Nephron (organoid): ENCODE results near the gene PLAGL1.
"Not testable (repeated sequence)": the region's sequence is repeated elsewhere in the genome, so short reads cannot be mapped to it uniquely, and the experiment has no call there.

Source experiments
- H3K27ac Mint-ChIP-seq, 3 experiments: 2 replicates each; pipeline ENCODE4 v1.8.0; 2020; ENCODE audit warnings: mixed read lengths in 3 of 3, mild to moderate bottlenecking in 2 of 3, moderate library complexity in 1 of 3
- H3K27me3 Mint-ChIP-seq: 2 replicates; pipeline ENCODE4 v1.8.0; 2021; ENCODE audit warnings: low read depth, mild to moderate bottlenecking, moderate library complexity, mixed read lengths
- H3K36me3 Mint-ChIP-seq: 2 replicates; pipeline ENCODE4 v1.8.0; 2020; ENCODE audit warnings: low read depth, mixed read lengths
- H3K4me1 Mint-ChIP-seq: 2 replicates; pipeline ENCODE4 v1.8.0; 2020; ENCODE audit warnings: mixed read lengths
- H3K4me3 Mint-ChIP-seq, 3 experiments: 2 replicates each; pipeline ENCODE4 v1.8.0; 2020; ENCODE audit warnings: mild to moderate bottlenecking in 3 of 3, mixed read lengths in 3 of 3, moderate library complexity in 2 of 3
- H3K9me3 Mint-ChIP-seq: 2 replicates; pipeline ENCODE4 v1.8.0; 2020; ENCODE audit warnings: mixed read lengths
- TF ChIP-seq, protein P1 (sequence below), 3 experiments: fragments of 200-600 bp; sonication (generic); IDR thresholded peaks; one replicate each; pipeline ENCODE4 v1.5.0; 2021; ENCODE audit warnings: antibody characterized with exemption in 3 of 3; ENCODE audit not compliant: unreplicated experiment in 3 of 3

PLAGL1 gene

DNA sequence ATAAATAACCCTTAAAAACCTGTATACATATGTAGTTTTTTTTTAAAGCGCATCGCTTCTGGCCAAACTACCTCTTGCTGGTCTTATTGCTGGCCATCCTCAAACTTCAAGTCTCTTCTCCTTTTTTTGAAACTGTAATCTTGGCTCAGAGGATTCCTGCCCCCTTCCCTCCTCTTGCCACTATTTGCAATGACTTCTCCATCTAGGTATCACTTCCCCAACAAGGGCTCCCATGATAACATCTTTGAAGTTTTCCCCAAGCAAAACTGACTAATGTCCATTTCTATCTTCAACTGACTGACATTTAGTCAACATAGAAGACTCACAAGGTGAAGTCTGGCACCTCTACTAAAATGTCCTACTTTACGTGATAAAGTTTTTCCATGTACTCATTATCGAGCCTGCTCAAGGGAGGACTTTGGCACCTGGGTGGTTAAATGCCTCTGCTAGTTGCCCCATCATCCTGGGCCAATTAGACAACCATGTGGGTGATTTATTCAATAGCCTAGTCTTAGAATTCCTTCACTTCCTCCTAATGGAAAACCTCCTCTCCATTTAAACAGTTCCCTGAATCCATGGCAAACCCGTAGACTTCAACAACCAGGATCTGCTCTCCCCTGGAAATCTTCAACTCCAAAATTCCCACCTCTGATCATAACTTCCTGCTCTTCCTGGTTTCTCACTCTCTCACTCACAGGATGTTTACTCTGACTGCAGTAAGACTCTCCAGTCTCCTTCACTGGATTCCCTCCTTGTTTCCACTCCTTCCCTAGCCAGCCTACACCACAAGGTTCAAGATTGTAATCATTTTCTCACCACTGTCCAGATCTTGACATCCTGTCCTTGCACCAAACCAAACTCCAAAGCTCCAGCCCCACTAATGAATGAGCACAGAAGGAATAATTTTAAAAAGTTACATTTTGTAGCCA is 9.4 kb upstream of the PLAGL1 start:
- Mint-ChIP-seq H3K4me1 (no peaks in the 10 kb centered on the region), H3K27me3 (peaks cover 4% of the 10 kb centered on the region), H3K36me3 (no peaks in the 10 kb centered on the region), H3K4me3 (no peak overlapping the region), H3K9me3 (no peaks in the 10 kb centered on the region), H3K27ac (peak overlapping the region in 1 of 3 experiments; percentile 6)
- TF ChIP-seq, protein P1, sequence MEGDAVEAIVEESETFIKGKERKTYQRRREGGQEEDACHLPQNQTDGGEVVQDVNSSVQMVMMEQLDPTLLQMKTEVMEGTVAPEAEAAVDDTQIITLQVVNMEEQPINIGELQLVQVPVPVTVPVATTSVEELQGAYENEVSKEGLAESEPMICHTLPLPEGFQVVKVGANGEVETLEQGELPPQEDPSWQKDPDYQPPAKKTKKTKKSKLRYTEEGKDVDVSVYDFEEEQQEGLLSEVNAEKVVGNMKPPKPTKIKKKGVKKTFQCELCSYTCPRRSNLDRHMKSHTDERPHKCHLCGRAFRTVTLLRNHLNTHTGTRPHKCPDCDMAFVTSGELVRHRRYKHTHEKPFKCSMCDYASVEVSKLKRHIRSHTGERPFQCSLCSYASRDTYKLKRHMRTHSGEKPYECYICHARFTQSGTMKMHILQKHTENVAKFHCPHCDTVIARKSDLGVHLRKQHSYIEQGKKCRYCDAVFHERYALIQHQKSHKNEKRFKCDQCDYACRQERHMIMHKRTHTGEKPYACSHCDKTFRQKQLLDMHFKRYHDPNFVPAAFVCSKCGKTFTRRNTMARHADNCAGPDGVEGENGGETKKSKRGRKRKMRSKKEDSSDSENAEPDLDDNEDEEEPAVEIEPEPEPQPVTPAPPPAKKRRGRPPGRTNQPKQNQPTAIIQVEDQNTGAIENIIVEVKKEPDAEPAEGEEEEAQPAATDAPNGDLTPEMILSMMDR (IDR thresholded peaks at IDR 0.05; ENCODE audit: unreplicated experiment in 3 of 3) = no peak

GRCh38 chr6:144013486-144013909 is 5.4 kb upstream of the PLAGL1 start:
- H3K9me3 Mint-ChIP-seq = peaks cover 20% of the 10 kb centered on the region
- peaks cover 4% of the 10 kb centered on the region for H3K27me3 Mint-ChIP-seq
- H3K36me3 Mint-ChIP-seq = no peaks in the 10 kb centered on the region
- TF ChIP-seq, protein P1 (IDR thresholded peaks at IDR 0.05; ENCODE audit: unreplicated experiment in 3 of 3) = peak; percentile 86 to 96 (median 90)
- H3K4me3 Mint-ChIP-seq = no peak overlapping the region
- peak overlapping the region in 1 of 3 experiments; percentile 8 for H3K27ac Mint-ChIP-seq
- H3K4me1 Mint-ChIP-seq = no peaks in the 10 kb centered on the region

DNA sequence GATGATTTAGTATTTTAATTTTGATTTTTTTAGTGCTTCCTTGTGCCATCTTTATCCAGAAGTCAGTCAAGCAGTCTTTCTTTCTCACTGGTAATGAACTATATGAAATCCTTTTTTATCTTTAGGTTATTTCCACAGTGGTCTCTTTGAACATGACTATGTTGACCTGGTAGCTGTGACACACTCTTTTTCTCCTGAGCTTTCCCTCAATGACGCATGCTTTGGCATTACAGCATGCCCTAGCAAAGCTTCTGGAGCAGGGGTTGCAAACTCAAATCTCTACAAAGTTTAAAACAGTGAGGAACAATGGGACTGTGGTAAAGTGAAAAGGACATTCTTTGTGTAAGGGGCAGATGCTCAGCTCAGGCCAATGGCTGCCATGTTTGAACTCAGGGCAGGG is 4.5 kb upstream of the PLAGL1 start:
- H3K27ac Mint-ChIP-seq = no peak overlapping the region
- TF ChIP-seq, protein P1 (IDR thresholded peaks at IDR 0.05; ENCODE audit: unreplicated experiment in 3 of 3) = no peak
- no peaks in the 10 kb centered on the region for H3K4me1 Mint-ChIP-seq
- no peak overlapping the region for H3K4me3 Mint-ChIP-seq
- peaks cover 4% of the 10 kb centered on the region for H3K27me3 Mint-ChIP-seq
- H3K9me3 Mint-ChIP-seq = peaks cover 20% of the 10 kb centered on the region
- H3K36me3 Mint-ChIP-seq = no peaks in the 10 kb centered on the region

DNA sequence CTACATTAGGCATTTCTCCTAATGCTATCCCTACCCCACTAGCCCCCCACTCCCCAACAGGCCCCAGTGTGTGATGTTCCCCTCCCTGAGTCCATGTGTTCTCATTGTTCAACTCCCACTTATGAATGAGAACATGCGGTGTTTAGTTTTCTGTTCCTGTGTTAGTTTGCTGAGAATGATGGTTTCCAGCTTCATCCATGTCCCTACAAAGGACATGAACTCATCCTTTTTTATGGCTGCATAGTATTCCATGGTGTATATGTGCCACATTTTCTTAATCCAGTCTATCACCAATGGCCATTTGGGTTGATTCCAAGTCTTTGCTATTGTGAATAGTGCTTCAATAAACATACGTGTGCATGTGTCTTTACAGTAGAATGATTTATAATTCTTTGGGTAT is 1.6 kb upstream of the PLAGL1 start:
- not testable (repeated sequence) for H3K36me3 Mint-ChIP-seq, H3K27me3 Mint-ChIP-seq, H3K27ac Mint-ChIP-seq
- Mint-ChIP-seq H3K4me3 (peak overlapping the region; percentile 34 to 46 (median 46)), H3K4me1 (peaks cover 11% of the 10 kb centered on the region), H3K9me3 (peaks cover 20% of the 10 kb centered on the region)

GRCh38 chr6:144008846-144009245 is 787 bp upstream of the PLAGL1 start:
- Mint-ChIP-seq H3K27me3 (no peaks in the 10 kb centered on the region), H3K9me3 (peaks cover 20% of the 10 kb centered on the region), H3K36me3 (peaks cover 5% of the 10 kb centered on the region), H3K4me3 (peak overlapping the region; percentile 82 to 88 (median 82)), H3K27ac (peak overlapping the region; percentile 83 to 93 (median 84)), H3K4me1 (peaks cover 11% of the 10 kb centered on the region)
- TF ChIP-seq, protein P1 (IDR thresholded peaks at IDR 0.05; ENCODE audit: unreplicated experiment in 3 of 3) = no peak

DNA sequence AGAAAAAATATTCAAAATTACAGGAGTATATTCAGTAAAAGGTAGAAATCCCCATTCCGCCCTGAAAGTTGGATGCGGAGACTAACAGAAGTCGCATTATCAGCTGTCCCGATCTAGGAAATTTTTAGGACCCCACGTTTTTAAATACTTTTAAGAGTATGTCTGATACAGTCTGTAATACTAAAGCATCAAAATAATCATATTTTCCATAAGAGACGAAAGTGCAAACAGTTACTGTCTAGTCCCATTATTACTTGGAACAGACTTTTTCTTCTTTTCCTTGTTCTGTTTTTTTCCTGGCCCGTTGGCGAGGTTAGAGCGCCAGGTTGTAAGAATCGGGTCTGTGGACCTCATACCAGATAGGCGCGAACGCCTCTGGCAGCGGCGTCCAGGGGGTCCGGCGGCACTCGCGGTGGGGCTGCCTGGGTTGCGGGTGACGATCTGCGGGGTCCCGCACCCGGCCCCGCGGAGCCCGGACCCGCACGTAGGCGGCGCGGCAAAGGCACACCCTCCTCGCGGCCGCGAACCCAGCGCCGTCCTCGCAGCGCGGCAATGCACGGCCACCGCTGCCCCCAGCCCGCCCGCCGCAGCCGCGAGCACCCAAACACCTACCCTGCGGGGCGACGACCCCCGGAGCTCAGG is 460 bp downstream of the PLAGL1 start:
- Mint-ChIP-seq H3K9me3 (peaks cover 26% of the 10 kb centered on the region), H3K4me1 (peaks cover 11% of the 10 kb centered on the region), H3K36me3 (peaks cover 15% of the 10 kb centered on the region), H3K27ac (peak overlapping the region; percentile 80 to 94 (median 85)), H3K27me3 (no peaks in the 10 kb centered on the region), H3K4me3 (peak overlapping the region; percentile 86 to 92 (median 91))
- TF ChIP-seq, protein P1 (IDR thresholded peaks at IDR 0.05; ENCODE audit: unreplicated experiment in 3 of 3) = no peak
